Nephron progenitor cell (in vitro differentiated cells): ENCODE data around the gene HPS5.

Experiments
- DNase-seq: peaks from one replicate; pipeline ENCODE4 v3.0.0; 2021
- H3K27ac Mint-ChIP-seq: 2 replicates; pipeline ENCODE4 v1.8.0; 2021; ENCODE audit warnings: mild to moderate bottlenecking, moderate library complexity, mixed read lengths
- H3K27me3 Mint-ChIP-seq: 2 replicates; pipeline ENCODE4 v1.8.0; 2021; ENCODE audit warnings: mild to moderate bottlenecking, low read depth, mixed read lengths; ENCODE audit not compliant: poor library complexity
- H3K36me3 Mint-ChIP-seq: 2 replicates; pipeline ENCODE4 v1.8.0; 2021; ENCODE audit warnings: low read depth, mixed read lengths
- H3K4me1 Mint-ChIP-seq: 2 replicates; pipeline ENCODE4 v1.8.0; 2021; ENCODE audit warnings: mixed read lengths
- H3K4me3 Mint-ChIP-seq: 2 replicates; pipeline ENCODE4 v1.8.0; 2021; ENCODE audit warnings: mild to moderate bottlenecking, moderate library complexity, mixed read lengths
- H3K9me3 Mint-ChIP-seq: 2 replicates; pipeline ENCODE4 v1.8.0; 2021; ENCODE audit warnings: mild to moderate bottlenecking, moderate library complexity, mixed read lengths
- CTCF ChIP-seq: fragments of 200-600 bp; sonication (generic); IDR thresholded peaks from 2 replicates; pipeline ENCODE4 v1.5.0; 2021; ENCODE audit warnings: antibody characterized with exemption

Gene HPS5

GRCh38 chr11:18365741-18366140, 43.8 kb upstream of the HPS5 start:
- no peaks in the 10 kb centered on the region for H3K4me1 Mint-ChIP-seq
- H3K27me3 Mint-ChIP-seq, result no peaks in the 10 kb centered on the region
- H3K36me3 Mint-ChIP-seq, result peaks cover 36% of the 10 kb centered on the region

GRCh38 chr11:18364495-18365073, 42.6 kb upstream of the HPS5 start:
- Mint-ChIP-seq H3K36me3 (peaks cover 36% of the 10 kb centered on the region), H3K4me3 (no peak overlapping the region), H3K9me3 (no peaks in the 10 kb centered on the region), H3K27me3 (no peaks in the 10 kb centered on the region), H3K4me1 (no peaks in the 10 kb centered on the region), H3K27ac (no peak overlapping the region)
- DNase-seq, result no peak
- no peak for TF ChIP-seq CTCF

More at GRCh38 chr11:18365741-18366140, 43.8 kb upstream of the HPS5 start:
- Mint-ChIP-seq H3K27ac (no peak overlapping the region), H3K4me3 (no peak overlapping the region), H3K9me3 (no peaks in the 10 kb centered on the region)
- DNase-seq, result no peak
- no peak for TF ChIP-seq CTCF

GRCh38 chr11:18361154-18361553, 39.2 kb upstream of the HPS5 start:
- no peak overlapping the region for H3K27ac Mint-ChIP-seq
- TF ChIP-seq CTCF, result no peak
- no peak for DNase-seq
- no peaks in the 10 kb centered on the region for H3K9me3 Mint-ChIP-seq
- no peaks in the 10 kb centered on the region for H3K4me1 Mint-ChIP-seq
- H3K36me3 Mint-ChIP-seq, result peaks cover 56% of the 10 kb centered on the region
- no peak overlapping the region for H3K4me3 Mint-ChIP-seq
- no peaks in the 10 kb centered on the region for H3K27me3 Mint-ChIP-seq

GRCh38 chr11:18358646-18359045, 36.7 kb upstream of the HPS5 start:
- Mint-ChIP-seq H3K27ac (no peak overlapping the region), H3K27me3 (no peaks in the 10 kb centered on the region), H3K36me3 (peaks cover 53% of the 10 kb centered on the region), H3K9me3 (no peaks in the 10 kb centered on the region), H3K4me1 (no peaks in the 10 kb centered on the region), H3K4me3 (no peak overlapping the region)
- TF ChIP-seq CTCF, result no peak
- no peak for DNase-seq

GRCh38 chr11:18352581-18352980, 30.6 kb upstream of the HPS5 start:
- Mint-ChIP-seq H3K4me1 (no peaks in the 10 kb centered on the region), H3K27me3 (no peaks in the 10 kb centered on the region), H3K9me3 (no peaks in the 10 kb centered on the region), H3K36me3 (peaks cover 51% of the 10 kb centered on the region), H3K4me3 (no peak overlapping the region), H3K27ac (no peak overlapping the region)
- TF ChIP-seq CTCF, result no peak
- no peak for DNase-seq

GRCh38 chr11:18347471-18348125, 25.7 kb upstream of the HPS5 start:
- Mint-ChIP-seq H3K4me3 (no peak overlapping the region), H3K36me3 (peaks cover 48% of the 10 kb centered on the region), H3K27me3 (no peaks in the 10 kb centered on the region), H3K27ac (no peak overlapping the region), H3K4me1 (no peaks in the 10 kb centered on the region), H3K9me3 (no peaks in the 10 kb centered on the region)
- no peak for DNase-seq
- no peak for TF ChIP-seq CTCF
